ENCODE data around the gene CDH4. TPM values are rescaled to one million over a fixed set of nuclear protein-coding genes. Genes with fewer than 3 reads are reported as not detected.

CDH4 gene
- total and polyA plus RNA-seq, 2 of the 4 experiments (the other 2 are of a cell fraction): 1.6 to 3.5 TPM

DNA sequence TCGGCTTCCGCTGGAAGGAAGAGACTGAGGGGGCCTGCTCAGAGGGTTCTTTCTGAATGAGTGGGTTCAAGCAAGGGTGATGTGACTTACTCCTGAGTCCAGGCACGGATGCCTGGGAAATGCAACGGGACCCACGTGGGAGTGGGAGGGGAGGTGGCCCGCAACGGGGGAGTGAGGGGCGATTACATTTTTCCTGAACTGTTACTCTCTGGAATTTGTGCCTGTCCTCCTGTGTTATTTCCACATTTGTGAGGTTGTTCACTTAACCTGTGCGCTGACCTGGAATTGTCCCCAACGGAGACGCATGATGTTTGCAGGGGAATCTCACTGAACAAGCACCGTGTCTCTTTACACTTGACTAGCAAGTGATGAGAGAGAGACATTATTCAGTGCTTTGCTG is 209.4 kb downstream of the CDH4 start:
- 83% methylated on average over 6 of the region's 12 CpGs; no CpG with 5 or more reads in 1 of the 2 experiments for WGBS, 2 experiments (ENCODE audit: extremely low coverage in 2 of 2, insufficient read length in 1 of 2)
- Histone ChIP-seq H4K5ac (ENCODE audit: low read depth, low read length) (no peak overlapping the region), H3K27me3 (ENCODE audit: control insufficient read depth, insufficient read depth, low read length) (no peaks in the 10 kb centered on the region), H3K4me2 (ENCODE audit: low read depth, low read length) (no peak overlapping the region), H3K4me3 (ENCODE audit: insufficient read depth, low read depth, low read length) (no peak overlapping the region), H2BK15ac (ENCODE audit: low read depth, low read length) (no peak overlapping the region), H2AFZ (replicated peaks; ENCODE audit: low read length, poor library complexity) (no peak overlapping the region), H3K36me3 (ENCODE audit: control insufficient read depth, insufficient read depth, low read length) (no peaks in the 10 kb centered on the region), H2AK5ac (ENCODE audit: low read depth, low read length) (no peak overlapping the region), H3K56ac (ENCODE audit: extremely low read depth, insufficient read depth, low read length) (no peak overlapping the region), H2AK9ac (replicated peaks; ENCODE audit: low read depth, low read length, poor library complexity) (no peak overlapping the region), H4K91ac (ENCODE audit: insufficient read depth, low read depth, low read length) (no peak overlapping the region), H2BK5ac (ENCODE audit: low read depth, low read length, poor library complexity, severe bottlenecking) (no peak overlapping the region), H4K20me1 (ENCODE audit: insufficient read depth, low read length) (no peaks in the 10 kb centered on the region; the same call in none of the 2 replicates), H3K18ac (ENCODE audit: low read depth, low read length) (no peak overlapping the region), H3K4me1 (ENCODE audit: control insufficient read depth, insufficient read depth, low read length) (no peaks in the 10 kb centered on the region), H2BK120ac (ENCODE audit: low read depth, low read length) (no peak overlapping the region), H4K8ac (ENCODE audit: low read depth in 2 of 2, low read length in 2 of 2) (no peak overlapping the region), H2BK20ac (ENCODE audit: low read depth, low read length) (no peak overlapping the region), H3K79me1 (ENCODE audit: low read depth in 1 of 2, low read length in 2 of 2) (no peaks in the 10 kb centered on the region; a peak in 1 of 4 replicates), H3K27ac (ENCODE audit: insufficient read depth, low read length) (no peak overlapping the region), H3K4ac (ENCODE audit: low read depth, low read length) (no peak overlapping the region), H3K9me3 (ENCODE audit: control insufficient read depth, insufficient read depth, low read length) (peaks cover 15% of the 10 kb centered on the region; the same call in 1 of the 2 replicates), H3K9me1 (ENCODE audit: insufficient read depth, low read length) (no peaks in the 10 kb centered on the region), H3K14ac (replicated peaks; ENCODE audit: low read depth, low read length) (no peak overlapping the region), H3K23ac (ENCODE audit: low read depth, low read length) (no peak overlapping the region), H3K9ac (ENCODE audit: low read depth, low read length) (no peak overlapping the region)
- no peak for DNase-seq
- in situ Hi-C loops (cut with MboI; ENCODE audit: low sequenced_read_pairs) (no loop called here), intact Hi-C loops (cut with micrococcal nuclease) (no loop called here), dilution Hi-C loops (cut with HindIII; ENCODE audit: low sequenced_read_pairs, unreplicated experiment) (no loop called here)
- TF ChIP-seq, protein P1, sequence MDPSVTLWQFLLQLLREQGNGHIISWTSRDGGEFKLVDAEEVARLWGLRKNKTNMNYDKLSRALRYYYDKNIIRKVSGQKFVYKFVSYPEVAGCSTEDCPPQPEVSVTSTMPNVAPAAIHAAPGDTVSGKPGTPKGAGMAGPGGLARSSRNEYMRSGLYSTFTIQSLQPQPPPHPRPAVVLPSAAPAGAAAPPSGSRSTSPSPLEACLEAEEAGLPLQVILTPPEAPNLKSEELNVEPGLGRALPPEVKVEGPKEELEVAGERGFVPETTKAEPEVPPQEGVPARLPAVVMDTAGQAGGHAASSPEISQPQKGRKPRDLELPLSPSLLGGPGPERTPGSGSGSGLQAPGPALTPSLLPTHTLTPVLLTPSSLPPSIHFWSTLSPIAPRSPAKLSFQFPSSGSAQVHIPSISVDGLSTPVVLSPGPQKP (IDR thresholded peaks at IDR 0.05; ENCODE audit: borderline replicate concordance, low read depth, low read length): no peak
- TF ChIP-seq, protein P2, sequence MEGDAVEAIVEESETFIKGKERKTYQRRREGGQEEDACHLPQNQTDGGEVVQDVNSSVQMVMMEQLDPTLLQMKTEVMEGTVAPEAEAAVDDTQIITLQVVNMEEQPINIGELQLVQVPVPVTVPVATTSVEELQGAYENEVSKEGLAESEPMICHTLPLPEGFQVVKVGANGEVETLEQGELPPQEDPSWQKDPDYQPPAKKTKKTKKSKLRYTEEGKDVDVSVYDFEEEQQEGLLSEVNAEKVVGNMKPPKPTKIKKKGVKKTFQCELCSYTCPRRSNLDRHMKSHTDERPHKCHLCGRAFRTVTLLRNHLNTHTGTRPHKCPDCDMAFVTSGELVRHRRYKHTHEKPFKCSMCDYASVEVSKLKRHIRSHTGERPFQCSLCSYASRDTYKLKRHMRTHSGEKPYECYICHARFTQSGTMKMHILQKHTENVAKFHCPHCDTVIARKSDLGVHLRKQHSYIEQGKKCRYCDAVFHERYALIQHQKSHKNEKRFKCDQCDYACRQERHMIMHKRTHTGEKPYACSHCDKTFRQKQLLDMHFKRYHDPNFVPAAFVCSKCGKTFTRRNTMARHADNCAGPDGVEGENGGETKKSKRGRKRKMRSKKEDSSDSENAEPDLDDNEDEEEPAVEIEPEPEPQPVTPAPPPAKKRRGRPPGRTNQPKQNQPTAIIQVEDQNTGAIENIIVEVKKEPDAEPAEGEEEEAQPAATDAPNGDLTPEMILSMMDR (conservative IDR thresholded peaks at IDR 0.05; ENCODE audit: low read depth, low read length): no peak
- TF ChIP-seq BHLHE40 (IDR thresholded peaks at IDR 0.05; ENCODE audit: low read depth, low read length): no peak
- TF ChIP-seq, protein P3, sequence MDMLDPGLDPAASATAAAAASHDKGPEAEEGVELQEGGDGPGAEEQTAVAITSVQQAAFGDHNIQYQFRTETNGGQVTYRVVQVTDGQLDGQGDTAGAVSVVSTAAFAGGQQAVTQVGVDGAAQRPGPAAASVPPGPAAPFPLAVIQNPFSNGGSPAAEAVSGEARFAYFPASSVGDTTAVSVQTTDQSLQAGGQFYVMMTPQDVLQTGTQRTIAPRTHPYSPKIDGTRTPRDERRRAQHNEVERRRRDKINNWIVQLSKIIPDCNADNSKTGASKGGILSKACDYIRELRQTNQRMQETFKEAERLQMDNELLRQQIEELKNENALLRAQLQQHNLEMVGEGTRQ (IDR thresholded peaks at IDR 0.05; ENCODE audit: low read depth, low read length): no peak
- TF ChIP-seq RAD21 (IDR thresholded peaks at IDR 0.05; ENCODE audit: low read length): no peak
- TF ChIP-seq SMC3 (IDR thresholded peaks at IDR 0.05; ENCODE audit: low read depth, low read length): no peak
- no peak for TF ChIP-seq MAFK (IDR thresholded peaks at IDR 0.05; ENCODE audit: low read depth, low read length)
- TF ChIP-seq FOS (IDR thresholded peaks at IDR 0.05; ENCODE audit: low read depth, low read length): no peak
- no peak for TF ChIP-seq MAZ (IDR thresholded peaks at IDR 0.05; ENCODE audit: borderline replicate concordance, low read depth, low read length)
- TF ChIP-seq RCOR1 (IDR thresholded peaks at IDR 0.05; ENCODE audit: insufficient replicate concordance, low read length): no peak
- TF ChIP-seq NFE2L2 (IDR thresholded peaks at IDR 0.05; ENCODE audit: low read depth, low read length): no peak
- no peak for TF ChIP-seq CHD1 (IDR thresholded peaks at IDR 0.05; ENCODE audit: low read depth, low read length)
- TF ChIP-seq CEBPB (IDR thresholded peaks at IDR 0.05; ENCODE audit: low read depth, low read length): no peak
- no peak for TF ChIP-seq MXI1 (IDR thresholded peaks at IDR 0.05; ENCODE audit: borderline replicate concordance, low read depth, low read length)
- no peak for TF ChIP-seq RFX5 (IDR thresholded peaks at IDR 0.05; ENCODE audit: low read depth, low read length)
- TF ChIP-seq POLR2A (IDR thresholded peaks at IDR 0.05; ENCODE audit: low read depth, low read length): no peak
- POLR2A ChIA-PET (ENCODE audit: unreplicated experiment): no interaction called here
- CTCF ChIA-PET: no interaction called here
- no TSS peak for BruUV-seq (replicated peaks)
- ATAC-seq (ENCODE audit: low read depth): no peak

Data from IMR-90 (cell line).